ENCODE measurements around the gene MMP28. TPM values are rescaled to one million over a fixed set of nuclear protein-coding genes. Genes with fewer than 3 reads are reported as not detected.

MMP28 gene
- total and polyA plus RNA-seq, 4 donors: 30.5 to 72.6 (median 44.3) TPM

- Histone ChIP-seq H3K4me3 (no peak overlapping the region), H3K27me3 (ENCODE audit: control insufficient read depth in 3 of 3, insufficient read depth in 3 of 3, low read length in 2 of 3) (no peaks in the 10 kb centered on the region), H3K9ac (ENCODE audit: insufficient read depth in 1 of 2, low read length in 2 of 2) (no peak overlapping the region), H3K27ac (ENCODE audit: low read depth in 1 of 2, low read length in 1 of 2) (no peak overlapping the region), H3K9me3 (ENCODE audit: control insufficient read depth in 4 of 4, insufficient read depth in 3 of 4, low read length in 3 of 4) (no peaks in the 10 kb centered on the region), H3K4me1 (ENCODE audit: control insufficient read depth in 5 of 5, insufficient read depth in 5 of 5, low read length in 5 of 5) (peaks cover 0 to 5% (median 2%) of the 10 kb centered on the region in 5 donors), H3K36me3 (ENCODE audit: control insufficient read depth in 4 of 4, insufficient read depth in 4 of 4, low read length in 4 of 4) (peaks cover 6 to 43% (median 25%) of the 10 kb centered on the region in 4 donors)
- no peak for DNase-seq
- TF ChIP-seq CTCF (IDR thresholded peaks at IDR 0.05; ENCODE audit: control extremely low read depth, extremely low read depth): no peak
- 90 to 96% methylated on average over 2 of the region's 2 CpGs for WGBS, 2 donors
- no peak for ATAC-seq (ENCODE audit: insufficient read depth, low FRiP score)
Observed at GRCh38 chr17:35821308-35821707, 25.9 kb upstream of the MMP28 start.

DNA sequence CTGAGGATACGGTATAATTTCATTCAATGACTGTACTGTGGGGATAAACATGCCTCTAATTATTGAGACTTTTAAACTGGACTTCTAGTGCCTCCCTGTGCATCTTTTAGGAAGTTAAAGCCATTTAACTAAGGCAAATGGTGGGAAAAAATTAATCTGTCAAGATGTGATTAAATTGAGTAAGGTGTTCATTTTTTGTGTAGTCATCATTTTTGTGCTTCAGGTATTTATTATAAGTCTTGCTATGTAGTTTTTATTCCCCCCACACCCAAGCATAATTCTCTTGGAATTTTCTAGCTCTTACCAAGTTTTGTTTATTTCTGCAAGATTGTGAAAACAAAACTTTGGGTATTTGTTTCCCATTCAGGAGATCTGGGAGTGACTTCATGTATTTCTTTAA, 24.0 kb upstream of the MMP28 start:
- H3K27me3 ChIP-seq (ENCODE audit: control insufficient read depth in 3 of 3, insufficient read depth in 3 of 3, low read length in 2 of 3): no peaks in the 10 kb centered on the region
- no peak overlapping the region for H3K27ac ChIP-seq (ENCODE audit: low read depth in 1 of 2, low read length in 1 of 2)
- 81 to 85% methylated on average over 1 of the region's 1 CpG for WGBS, 2 donors
- H3K36me3 ChIP-seq (ENCODE audit: control insufficient read depth in 4 of 4, insufficient read depth in 4 of 4, low read length in 4 of 4): peaks cover 7 to 39% (median 18%) of the 10 kb centered on the region in 4 donors
- no peak for DNase-seq
- no peak overlapping the region for H3K9ac ChIP-seq (ENCODE audit: insufficient read depth in 1 of 2, low read length in 2 of 2)
- no peak for ATAC-seq (ENCODE audit: insufficient read depth, low FRiP score)
- TF ChIP-seq CTCF (IDR thresholded peaks at IDR 0.05; ENCODE audit: control extremely low read depth, extremely low read depth): no peak
- H3K4me3 ChIP-seq: no peak overlapping the region
- H3K4me1 ChIP-seq (ENCODE audit: control insufficient read depth in 5 of 5, insufficient read depth in 5 of 5, low read length in 5 of 5): peaks cover 0 to 5% (median 4%) of the 10 kb centered on the region in 5 donors
- H3K9me3 ChIP-seq (ENCODE audit: control insufficient read depth in 4 of 4, insufficient read depth in 3 of 4, low read length in 3 of 4): no peaks in the 10 kb centered on the region

- H3K9me3 ChIP-seq (ENCODE audit: control insufficient read depth in 4 of 4, insufficient read depth in 3 of 4, low read length in 3 of 4): no peaks in the 10 kb centered on the region
- DNase-seq: no peak
Observed at GRCh38 chr17:35817196-35817595, 21.8 kb upstream of the MMP28 start.

More at GRCh38 chr17:35817196-35817595, 21.8 kb upstream of the MMP28 start:
- H3K9ac ChIP-seq (ENCODE audit: insufficient read depth in 1 of 2, low read length in 2 of 2): no peak overlapping the region
- peaks cover 0 to 6% (median 5%) of the 10 kb centered on the region in 5 donors for H3K4me1 ChIP-seq (ENCODE audit: control insufficient read depth in 5 of 5, insufficient read depth in 5 of 5, low read length in 5 of 5)
- H3K4me3 ChIP-seq: no peak overlapping the region
- H3K36me3 ChIP-seq (ENCODE audit: control insufficient read depth in 4 of 4, insufficient read depth in 4 of 4, low read length in 4 of 4): peaks cover 8 to 25% (median 9%) of the 10 kb centered on the region in 4 donors
- H3K27ac ChIP-seq (ENCODE audit: low read depth in 1 of 2, low read length in 1 of 2): no peak overlapping the region
- WGBS, 2 donors: 56 to 85% methylated on average over 1 of the region's 1 CpG
- no peak for ATAC-seq (ENCODE audit: insufficient read depth, low FRiP score)
- no peaks in the 10 kb centered on the region for H3K27me3 ChIP-seq (ENCODE audit: control insufficient read depth in 3 of 3, insufficient read depth in 3 of 3, low read length in 2 of 3)
- no peak for TF ChIP-seq CTCF (IDR thresholded peaks at IDR 0.05; ENCODE audit: control extremely low read depth, extremely low read depth)
